Ishikawa (cell line): ENCODE data around the gene SHFL.

Experiments
- CEBPB ChIP-seq: IDR thresholded peaks from 2 replicates; pipeline ENCODE4 v1.6.1; 2012
- CREB1 ChIP-seq: IDR thresholded peaks from 2 replicates; pipeline ENCODE4 v1.6.1; 2012; ENCODE audit warnings: low read depth
- EGR1 ChIP-seq: IDR thresholded peaks from 2 replicates; pipeline ENCODE4 v1.6.1; 2012
- EP300 ChIP-seq: IDR thresholded peaks from 2 replicates; pipeline ENCODE4 v1.6.1; 2012; ENCODE audit warnings: borderline replicate concordance
- FOXM1 ChIP-seq: IDR thresholded peaks from 2 replicates; pipeline ENCODE4 v1.6.1; 2012; ENCODE audit warnings: low read depth, borderline replicate concordance
- NFIC ChIP-seq: IDR thresholded peaks from 2 replicates; pipeline ENCODE4 v1.6.1; 2012
- RAD21 ChIP-seq: IDR thresholded peaks from 2 replicates; pipeline ENCODE4 v1.6.1; 2012; ENCODE audit warnings: low read depth
- TAF1 ChIP-seq: IDR thresholded peaks from 2 replicates; pipeline ENCODE4 v1.6.1; 2012; ENCODE audit warnings: low read depth, mild to moderate bottlenecking
- TCF12 ChIP-seq: IDR thresholded peaks from 2 replicates; pipeline ENCODE4 v1.6.1; 2012; ENCODE audit warnings: low read depth
- TEAD4 ChIP-seq: IDR thresholded peaks from 2 replicates; pipeline ENCODE4 v1.6.1; 2012
- YY1 ChIP-seq: IDR thresholded peaks from 2 replicates; pipeline ENCODE4 v1.6.1; 2012; ENCODE audit warnings: low read depth
- ZBTB7A ChIP-seq: IDR thresholded peaks from 2 replicates; pipeline ENCODE4 v1.6.1; 2012; ENCODE audit warnings: low read depth
- TF ChIP-seq, protein P1 (sequence below): IDR thresholded peaks from 2 replicates; pipeline ENCODE4 v1.6.1; 2012
- TF ChIP-seq, protein P2 (sequence below): IDR thresholded peaks from 2 replicates; pipeline ENCODE4 v1.6.1; 2012; ENCODE audit warnings: low read depth, mild to moderate bottlenecking
- TF ChIP-seq, protein P3 (sequence below): IDR thresholded peaks from 2 replicates; pipeline ENCODE4 v1.6.1; 2012

SHFL gene

DNA sequence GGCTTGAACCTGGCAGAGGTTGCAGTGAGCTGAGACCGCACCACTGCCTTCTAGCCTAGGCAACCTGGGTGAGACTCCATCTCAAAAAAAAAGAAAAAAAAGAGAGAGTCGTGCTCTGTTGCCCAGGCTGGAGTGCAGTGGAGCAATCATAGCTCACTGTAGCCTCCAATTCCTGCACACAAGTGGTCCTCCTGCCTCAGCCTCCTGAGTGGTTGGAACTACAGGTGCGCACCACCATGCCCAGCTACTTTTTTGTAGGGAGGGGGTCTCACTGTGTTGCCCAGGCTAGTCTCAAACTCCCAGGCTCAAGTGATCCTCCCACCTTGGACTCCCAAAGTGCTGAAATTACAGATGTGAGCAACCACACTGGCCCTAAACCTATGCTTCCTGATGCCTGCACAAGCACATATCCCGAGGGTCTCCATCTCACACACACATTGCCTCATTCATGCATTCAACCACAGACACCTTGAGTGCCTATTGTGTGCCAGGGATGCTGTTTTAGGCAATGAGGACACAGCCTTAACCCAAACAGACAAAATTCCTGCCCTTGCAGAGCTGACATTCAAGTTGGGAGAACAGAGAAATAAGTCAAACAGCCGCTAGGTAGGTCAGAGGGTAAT is 14.2 kb downstream of the SHFL start:
- TF ChIP-seq CREB1 (no peak), CEBPB (no peak), TAF1 (no peak), TEAD4 (no peak), YY1 (no peak), EP300 (no peak), RAD21 (no peak), ZBTB7A (no peak)
- TF ChIP-seq, protein P1, sequence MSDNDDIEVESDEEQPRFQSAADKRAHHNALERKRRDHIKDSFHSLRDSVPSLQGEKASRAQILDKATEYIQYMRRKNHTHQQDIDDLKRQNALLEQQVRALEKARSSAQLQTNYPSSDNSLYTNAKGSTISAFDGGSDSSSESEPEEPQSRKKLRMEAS = no peak
- TF ChIP-seq, protein P2, sequence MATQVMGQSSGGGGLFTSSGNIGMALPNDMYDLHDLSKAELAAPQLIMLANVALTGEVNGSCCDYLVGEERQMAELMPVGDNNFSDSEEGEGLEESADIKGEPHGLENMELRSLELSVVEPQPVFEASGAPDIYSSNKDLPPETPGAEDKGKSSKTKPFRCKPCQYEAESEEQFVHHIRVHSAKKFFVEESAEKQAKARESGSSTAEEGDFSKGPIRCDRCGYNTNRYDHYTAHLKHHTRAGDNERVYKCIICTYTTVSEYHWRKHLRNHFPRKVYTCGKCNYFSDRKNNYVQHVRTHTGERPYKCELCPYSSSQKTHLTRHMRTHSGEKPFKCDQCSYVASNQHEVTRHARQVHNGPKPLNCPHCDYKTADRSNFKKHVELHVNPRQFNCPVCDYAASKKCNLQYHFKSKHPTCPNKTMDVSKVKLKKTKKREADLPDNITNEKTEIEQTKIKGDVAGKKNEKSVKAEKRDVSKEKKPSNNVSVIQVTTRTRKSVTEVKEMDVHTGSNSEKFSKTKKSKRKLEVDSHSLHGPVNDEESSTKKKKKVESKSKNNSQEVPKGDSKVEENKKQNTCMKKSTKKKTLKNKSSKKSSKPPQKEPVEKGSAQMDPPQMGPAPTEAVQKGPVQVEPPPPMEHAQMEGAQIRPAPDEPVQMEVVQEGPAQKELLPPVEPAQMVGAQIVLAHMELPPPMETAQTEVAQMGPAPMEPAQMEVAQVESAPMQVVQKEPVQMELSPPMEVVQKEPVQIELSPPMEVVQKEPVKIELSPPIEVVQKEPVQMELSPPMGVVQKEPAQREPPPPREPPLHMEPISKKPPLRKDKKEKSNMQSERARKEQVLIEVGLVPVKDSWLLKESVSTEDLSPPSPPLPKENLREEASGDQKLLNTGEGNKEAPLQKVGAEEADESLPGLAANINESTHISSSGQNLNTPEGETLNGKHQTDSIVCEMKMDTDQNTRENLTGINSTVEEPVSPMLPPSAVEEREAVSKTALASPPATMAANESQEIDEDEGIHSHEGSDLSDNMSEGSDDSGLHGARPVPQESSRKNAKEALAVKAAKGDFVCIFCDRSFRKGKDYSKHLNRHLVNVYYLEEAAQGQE = no peak

GRCh38 chr19:10102787-10103236 is 16.7 kb downstream of the SHFL start:
- TF ChIP-seq ZBTB7A (no peak), RAD21 (no peak), TAF1 (no peak), EP300 (no peak), CREB1 (no peak), FOXM1 (no peak), NFIC (no peak), CEBPB (no peak), TCF12 (no peak), TEAD4 (no peak), YY1 (no peak)
- TF ChIP-seq, protein P1 = no peak
- TF ChIP-seq, protein P2 = no peak
- TF ChIP-seq, protein P3, sequence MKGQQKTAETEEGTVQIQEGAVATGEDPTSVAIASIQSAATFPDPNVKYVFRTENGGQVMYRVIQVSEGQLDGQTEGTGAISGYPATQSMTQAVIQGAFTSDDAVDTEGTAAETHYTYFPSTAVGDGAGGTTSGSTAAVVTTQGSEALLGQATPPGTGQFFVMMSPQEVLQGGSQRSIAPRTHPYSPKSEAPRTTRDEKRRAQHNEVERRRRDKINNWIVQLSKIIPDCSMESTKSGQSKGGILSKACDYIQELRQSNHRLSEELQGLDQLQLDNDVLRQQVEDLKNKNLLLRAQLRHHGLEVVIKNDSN = no peak

DNA sequence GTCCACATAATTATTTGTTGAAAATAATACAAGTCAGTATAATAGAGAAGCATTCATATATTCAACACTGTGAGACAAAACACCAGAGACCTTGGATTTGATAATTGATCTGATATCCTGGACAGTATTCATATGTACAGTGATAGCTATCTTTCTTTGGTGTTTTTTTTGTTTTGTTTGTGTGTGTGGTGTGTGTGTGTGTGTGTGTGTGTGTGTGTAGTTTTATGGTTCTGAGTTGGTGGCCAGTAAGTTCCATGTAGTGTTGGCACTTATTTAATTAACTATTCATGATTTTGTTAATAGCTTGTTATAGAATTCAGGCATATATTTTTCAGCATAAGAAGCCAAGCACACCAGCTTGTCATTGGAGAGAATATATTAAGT is 18.0 kb downstream of the SHFL start:
- TF ChIP-seq EP300 (no peak), CEBPB (no peak), RAD21 (no peak), FOXM1 (no peak), EGR1 (no peak), NFIC (no peak), TEAD4 (no peak), TCF12 (no peak), CREB1 (no peak), TAF1 (no peak), ZBTB7A (no peak), YY1 (no peak)
- TF ChIP-seq, protein P1 = no peak
- TF ChIP-seq, protein P3 = no peak
- TF ChIP-seq, protein P2 = no peak
